ENCODE measurements around the gene PCDHB13.

- no peak for TF ChIP-seq EZH2 (IDR thresholded peaks at IDR 0.05)
- no peak for TF ChIP-seq POLR2AphosphoS5 (IDR thresholded peaks at IDR 0.05; ENCODE audit: borderline replicate concordance, low read depth, low read length)
- TF ChIP-seq FOXP2 (optimal IDR thresholded peaks at IDR 0.05; ENCODE audit: control extremely low read depth, extremely low read length, insufficient read depth): no peak
These were observed 46.9 kb downstream of the PCDHB13 start for GRCh38 chr5:141260458-141261237.
